Sigmoid colon (tissue), 7 donors: ENCODE results near the gene KCNK6. TPM values are rescaled to one million over a fixed set of nuclear protein-coding genes. Genes with fewer than 3 reads are reported as not detected.
A peak's percentile ranks its signal among the peaks of the same experiment; 100 is the strongest.

Source experiments
- DNase-seq: peaks from one replicate; pipeline ENCODE4 v3.0.0-alpha.2; 2019
- H3K27ac ChIP-seq, 4 donors: fragments of 200-600 bp; sonication (generic); one replicate each; pipeline ENCODE4 v1.5.1; 2016 to 2019; ENCODE audit warnings: mild to moderate bottlenecking in 1 of 4
- H3K27me3 ChIP-seq, 3 donors: fragments of 200-600 bp; sonication (generic); one replicate each; pipeline ENCODE4 v1.5.1; 2019; ENCODE audit warnings: mild to moderate bottlenecking in 1 of 3
- H3K36me3 ChIP-seq, 4 donors: fragments of 200-600 bp; sonication (generic); one replicate each; pipeline ENCODE4 v1.5.1; 2016 to 2019
- H3K4me1 ChIP-seq, 4 donors: fragments of 200-600 bp; sonication (generic); one replicate each; pipeline ENCODE4 v1.5.1; 2017 to 2019
- H3K4me3 ChIP-seq, 4 donors: fragments of 200-600 bp; sonication (generic); one replicate each; pipeline ENCODE4 v1.5.1; 2017 to 2019; ENCODE audit warnings: mild to moderate bottlenecking in 2 of 4, moderate library complexity in 1 of 4
- H3K9me3 ChIP-seq, 4 donors: fragments of 200-600 bp in 3 of 4; sonication (generic) in 3 of 4; one replicate each; pipeline versions ENCODE4 v1.5.1 to v1.6.1; 2013 to 2019
- CTCF ChIP-seq, 4 experiments: fragments of 450-650 bp in 3 of 4; fragments of 200-600 bp in 1 of 4; IDR thresholded peaks; one replicate each; pipeline ENCODE4 v1.5.1; 2016 to 2019; ENCODE audit warnings: antibody characterized with exemption in 4 of 4, mild to moderate bottlenecking in 3 of 4, moderate library complexity in 2 of 4
- EP300 ChIP-seq, 4 donors: sonication (generic); formaldehyde crosslinking; IDR thresholded peaks; one replicate each; pipeline ENCODE4 v1.6.1; 2017; ENCODE audit warnings: antibody characterized with exemption in 4 of 4
- POLR2A ChIP-seq, 2 donors: fragments of 450-650 bp; IDR thresholded peaks; one replicate each; pipeline ENCODE4 v1.6.1; 2016; ENCODE audit warnings: antibody characterized with exemption in 2 of 2, mild to moderate bottlenecking in 2 of 2, moderate library complexity in 2 of 2
- POLR2AphosphoS5 ChIP-seq, 4 donors: sonication (generic); formaldehyde crosslinking; IDR thresholded peaks; one replicate each; pipeline ENCODE4 v1.6.1; 2017; ENCODE audit warnings: antibody characterized with exemption in 4 of 4
- WGBS, 2 donors: extraction: QIAGEN DNeasy Blood & Tissue Kit; methylation state at CpG; one replicate each; pipeline ENCODE4 v1.1.7; 2013; 5-methylcytosine and 5-hydroxymethylcytosine counted together
- intact Hi-C: fragments of 100-400 bp; cut with DNase I; formaldehyde crosslinking; loops from one replicate; pipeline ENCODE4 v1.15.1; 2023
- polyA plus RNA-seq, 3 donors: library from polyadenylated mRNA; stranded (reverse); fragments of 200-250 nt; gene quantifications; one replicate each; pipeline ENCODE4 v1.2.3, GENCODE V29; 2013
- total RNA-seq, 4 donors: library from RNA; depleted of rRNA; stranded (reverse); fragments of >200 nt; gene quantifications; one replicate each; pipeline ENCODE4 v1.1.0, GENCODE V29; 2016
- donor health status: healthy with polysubstance abuse.
- donor health status: Bipolar disorder and iron deficiency.
- donor health status: healthy.

Gene KCNK6
- total and polyA plus RNA-seq, 7 donors, result 5.4 to 24.6 (median 12.1) TPM

GRCh38 chr19:38375098-38375493 is 55.5 kb downstream of the KCNK6 start:
- H3K4me3 ChIP-seq, result peak overlapping the region; percentile 70 to 84 (median 77)
- peak overlapping the region; percentile 86 to 93 (median 90) for H3K27ac ChIP-seq
- 1% methylated on average over 18 of the region's 18 CpGs for WGBS, 2 donors
- no peaks in the 10 kb centered on the region for H3K9me3 ChIP-seq
- peaks cover 12 to 39% (median 21%) of the 10 kb centered on the region in 4 donors for H3K36me3 ChIP-seq
- DNase-seq, result no peak
- H3K27me3 ChIP-seq, result peaks cover 0 to 8% (median under 1%) of the 10 kb centered on the region in 3 donors
- intact Hi-C loops, result no loop called here
- peaks cover 0 to 26% (median 22%) of the 10 kb centered on the region in 4 donors for H3K4me1 ChIP-seq
- no peak for TF ChIP-seq POLR2AphosphoS5 (IDR thresholded peaks at IDR 0.05)
- no peak for TF ChIP-seq POLR2A (IDR thresholded peaks at IDR 0.05)
- no peak for TF ChIP-seq EP300 (IDR thresholded peaks at IDR 0.05)
- no peak for TF ChIP-seq CTCF (IDR thresholded peaks at IDR 0.05)

- no peak for DNase-seq
- Histone ChIP-seq H3K27me3 (peaks cover 0 to 13% (median 6%) of the 10 kb centered on the region in 3 donors), H3K4me1 (peaks cover 0 to 26% (median 22%) of the 10 kb centered on the region in 4 donors), H3K4me3 (peak overlapping the region in 3 of 4 donors; percentile 70 to 77 (median 77)), H3K36me3 (peaks cover 16 to 46% (median 26%) of the 10 kb centered on the region in 4 donors), H3K27ac (peak overlapping the region in 1 of 4 donors; percentile 88), H3K9me3 (no peaks in the 10 kb centered on the region)
- intact Hi-C loops, result no loop called here
- TF ChIP-seq CTCF (IDR thresholded peaks at IDR 0.05), result no peak
- no peak for TF ChIP-seq POLR2A (IDR thresholded peaks at IDR 0.05)
- TF ChIP-seq EP300 (IDR thresholded peaks at IDR 0.05), result no peak
- TF ChIP-seq POLR2AphosphoS5 (IDR thresholded peaks at IDR 0.05), result no peak
- 90 to 91% methylated on average over 5 of the region's 5 CpGs for WGBS, 2 donors
Measured at GRCh38 chr19:38375748-38376147, 56.1 kb downstream of the KCNK6 start.

- TF ChIP-seq CTCF (IDR thresholded peaks at IDR 0.05), result no peak
- TF ChIP-seq EP300 (IDR thresholded peaks at IDR 0.05), result no peak
- TF ChIP-seq POLR2A (IDR thresholded peaks at IDR 0.05), result no peak
- no peak for TF ChIP-seq POLR2AphosphoS5 (IDR thresholded peaks at IDR 0.05)
- H3K36me3 ChIP-seq, result peaks cover 24 to 54% (median 35%) of the 10 kb centered on the region in 4 donors
- no peak for DNase-seq
- no peak overlapping the region for H3K27ac ChIP-seq
- H3K9me3 ChIP-seq, result no peaks in the 10 kb centered on the region
- H3K27me3 ChIP-seq, result peaks cover 0 to 22% (median 14%) of the 10 kb centered on the region in 3 donors
- intact Hi-C loops, result no loop called here
- no peak overlapping the region for H3K4me3 ChIP-seq
- 85 to 89% methylated on average over 3 of the region's 3 CpGs for WGBS, 2 donors
- peaks cover 0 to 26% (median 22%) of the 10 kb centered on the region in 4 donors for H3K4me1 ChIP-seq
Measured at GRCh38 chr19:38376576-38376975, 56.9 kb downstream of the KCNK6 start.

GRCh38 chr19:38377052-38377451 is 57.4 kb downstream of the KCNK6 start:
- H3K27ac ChIP-seq, result no peak overlapping the region
- intact Hi-C loops, result no loop called here
- H3K36me3 ChIP-seq, result peaks cover 28 to 59% (median 39%) of the 10 kb centered on the region in 4 donors
- DNase-seq, result no peak
- 98 to 99% methylated on average over 4 of the region's 4 CpGs for WGBS, 2 donors
- H3K4me3 ChIP-seq, result no peak overlapping the region
- peaks cover 0 to 26% (median 19%) of the 10 kb centered on the region in 3 donors for H3K27me3 ChIP-seq
- TF ChIP-seq CTCF (IDR thresholded peaks at IDR 0.05) (no peak), POLR2AphosphoS5 (IDR thresholded peaks at IDR 0.05) (no peak), EP300 (IDR thresholded peaks at IDR 0.05) (no peak), POLR2A (IDR thresholded peaks at IDR 0.05) (no peak)
- no peaks in the 10 kb centered on the region for H3K9me3 ChIP-seq
- H3K4me1 ChIP-seq, result peaks cover 0 to 26% (median 22%) of the 10 kb centered on the region in 4 donors

GRCh38 chr19:38378866-38379265 is 59.2 kb downstream of the KCNK6 start:
- no peak for DNase-seq
- intact Hi-C loops, result no loop called here

More at GRCh38 chr19:38378866-38379265, 59.2 kb downstream of the KCNK6 start:
- peaks cover 0 to 26% (median 22%) of the 10 kb centered on the region in 4 donors for H3K4me1 ChIP-seq
- H3K36me3 ChIP-seq, result peaks cover 43 to 77% (median 56%) of the 10 kb centered on the region in 4 donors
- WGBS, 2 donors, result 94 to 97% methylated on average over 10 of the region's 10 CpGs
- H3K4me3 ChIP-seq, result no peak overlapping the region
- TF ChIP-seq CTCF (IDR thresholded peaks at IDR 0.05), result no peak
- no peak for TF ChIP-seq POLR2AphosphoS5 (IDR thresholded peaks at IDR 0.05)
- no peak for TF ChIP-seq EP300 (IDR thresholded peaks at IDR 0.05)
- no peak for TF ChIP-seq POLR2A (IDR thresholded peaks at IDR 0.05)
- H3K27me3 ChIP-seq, result peaks cover 0 to 42% (median 37%) of the 10 kb centered on the region in 3 donors
- H3K27ac ChIP-seq, result no peak overlapping the region
- no peaks in the 10 kb centered on the region for H3K9me3 ChIP-seq
